Activated naive CD4-positive, alpha-beta T cell treated with anti-CD3 and anti-CD28 coated beads, Interleukin-2, amount 50 U/mL, for 16 hours (primary cell): ENCODE measurements around the gene EPB41L5.
"Not testable (repeated sequence)": the region's sequence is repeated elsewhere in the genome, so short reads cannot be mapped to it uniquely, and the experiment has no call there.

Source experiments
- DNase-seq: peaks from one replicate; pipeline ENCODE4 v3.0.0-alpha.2; 2020

Gene EPB41L5

GRCh38 chr2:120032297-120032696 lies 19.4 kb downstream of the EPB41L5 start:
- DNase-seq = no peak

- DNase-seq = no peak
Observed at GRCh38 chr2:120034027-120034426, 21.1 kb downstream of the EPB41L5 start.

- DNase-seq = no peak
Observed at GRCh38 chr2:120034621-120035020, 21.7 kb downstream of the EPB41L5 start.

- DNase-seq = no peak
Observed at GRCh38 chr2:120036145-120036544, 23.3 kb downstream of the EPB41L5 start.

- DNase-seq = no peak
Observed at GRCh38 chr2:120037995-120038541, 25.2 kb downstream of the EPB41L5 start.

- no peak for DNase-seq
Observed at GRCh38 chr2:120042359-120042758, 29.5 kb downstream of the EPB41L5 start.

GRCh38 chr2:120044336-120044735 lies 31.5 kb downstream of the EPB41L5 start:
- no peak for DNase-seq

GRCh38 chr2:120045775-120046174 lies 32.9 kb downstream of the EPB41L5 start:
- DNase-seq = not testable (repeated sequence)

- not testable (repeated sequence) for DNase-seq
Observed at GRCh38 chr2:120046252-120046651, 33.4 kb downstream of the EPB41L5 start.

- no peak for DNase-seq
Observed at GRCh38 chr2:120052597-120052996, 39.7 kb downstream of the EPB41L5 start.

- DNase-seq = no peak
Observed at GRCh38 chr2:120053891-120054290, 41.0 kb downstream of the EPB41L5 start.

GRCh38 chr2:120059483-120059882 lies 46.6 kb downstream of the EPB41L5 start:
- no peak for DNase-seq

- no peak for DNase-seq
Observed at GRCh38 chr2:120060088-120060623, 47.3 kb downstream of the EPB41L5 start.

GRCh38 chr2:120064664-120065063 lies 51.8 kb downstream of the EPB41L5 start:
- no peak for DNase-seq

- no peak for DNase-seq
Observed at GRCh38 chr2:120066800-120067547, 54.1 kb downstream of the EPB41L5 start.

GRCh38 chr2:120068040-120068658 lies 55.3 kb downstream of the EPB41L5 start:
- DNase-seq = not testable (repeated sequence)

GRCh38 chr2:120075545-120075944 lies 62.7 kb downstream of the EPB41L5 start:
- DNase-seq = no peak

- DNase-seq = no peak
Observed at GRCh38 chr2:120077896-120078295, 65.0 kb downstream of the EPB41L5 start.

GRCh38 chr2:120079647-120080046 lies 66.8 kb downstream of the EPB41L5 start:
- DNase-seq = no peak

GRCh38 chr2:120091436-120091835 lies 78.6 kb downstream of the EPB41L5 start:
- no peak for DNase-seq

GRCh38 chr2:120094795-120095194 lies 81.9 kb downstream of the EPB41L5 start:
- DNase-seq = no peak

- no peak for DNase-seq
Observed at GRCh38 chr2:120100627-120101026, 87.8 kb downstream of the EPB41L5 start.

GRCh38 chr2:120103723-120104467 lies 91.0 kb downstream of the EPB41L5 start:
- DNase-seq = no peak
